Esophagus squamous epithelium (tissue), 4 donors: Measurements from ENCODE around the gene ILRUN.

Experiments
- CTCF ChIP-seq, 6 experiments: fragments of 450-650 bp in 4 of 6; fragments of 200-600 bp in 2 of 6; sonication (generic) in 2 of 6; IDR thresholded peaks; one replicate each; pipeline ENCODE4 v1.5.1; 2016 to 2019; ENCODE audit warnings: antibody characterized with exemption in 6 of 6, mild to moderate bottlenecking in 4 of 6, moderate library complexity in 4 of 6
- POLR2A ChIP-seq, 4 donors: fragments of 450-650 bp; IDR thresholded peaks; one replicate each; pipeline ENCODE4 v1.6.1; 2017; ENCODE audit warnings: antibody characterized with exemption in 4 of 4, mild to moderate bottlenecking in 4 of 4, moderate library complexity in 3 of 4

DNA sequence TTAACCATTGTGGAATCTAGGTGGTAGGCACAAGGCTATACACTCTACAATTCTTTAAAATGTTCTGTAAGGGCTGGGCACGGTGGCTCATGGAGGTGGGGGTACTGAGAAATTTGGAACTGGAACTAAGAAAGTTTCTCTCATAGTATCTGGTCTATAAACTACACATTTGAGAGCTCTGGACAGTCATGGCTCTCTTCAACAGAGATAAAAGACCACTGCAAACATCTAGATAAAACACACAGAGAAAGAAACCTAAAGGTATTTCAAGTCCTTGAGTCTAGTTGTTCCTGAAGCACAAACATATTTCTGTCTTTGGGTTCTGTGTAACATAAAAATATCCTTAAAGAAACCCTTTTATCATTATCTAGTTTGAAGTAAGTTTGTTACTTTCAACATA, 35.2 kb downstream of the ILRUN start:
- TF ChIP-seq CTCF (IDR thresholded peaks at IDR 0.05) (no peak), POLR2A (IDR thresholded peaks at IDR 0.05) (no peak)
